D721Med (cell line): ENCODE measurements around the gene FSD2.

Experiments used
- DNase-seq: peaks from one replicate; pipeline ENCODE4 v3.0.0; 2011; ENCODE audit warnings: low spot score; ENCODE audit not compliant: insufficient read length
- FAIRE-seq: peaks from 2 replicates; lab custom pipeline; 2011; peaks lifted over from hg19 to GRCh38; lab: Jason Lieb, UNC
- TF ChIP-seq, protein P1 (sequence below): IDR thresholded peaks from 2 replicates; pipeline ENCODE4 v1.5.1; 2012; ENCODE audit warnings: mild to moderate bottlenecking, control low read depth; ENCODE audit not compliant: insufficient read depth; ENCODE audit errors: missing control alignments

The FSD2 gene

DNA sequence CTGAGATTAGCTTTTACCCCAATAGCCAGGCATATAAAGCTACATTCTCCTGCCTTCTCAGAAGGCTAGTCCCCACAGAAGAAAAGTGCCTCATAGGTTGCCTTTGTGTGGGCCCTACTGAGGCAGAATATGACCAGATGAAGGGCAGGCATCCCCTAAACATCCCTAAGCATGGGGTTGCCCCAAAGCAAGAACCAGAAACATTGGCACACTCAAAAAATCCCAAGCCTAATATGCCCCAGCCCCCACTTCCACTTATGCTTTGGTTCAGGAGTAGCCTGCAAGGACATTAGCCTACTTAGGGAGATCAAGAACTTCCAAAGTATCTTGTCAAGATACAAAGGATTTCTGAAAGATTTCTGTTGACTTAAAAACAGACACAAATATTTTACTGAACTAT is 33.3 kb upstream of the FSD2 start:
- DNase-seq (no peak), FAIRE-seq (no peak)
- TF ChIP-seq, protein P1, sequence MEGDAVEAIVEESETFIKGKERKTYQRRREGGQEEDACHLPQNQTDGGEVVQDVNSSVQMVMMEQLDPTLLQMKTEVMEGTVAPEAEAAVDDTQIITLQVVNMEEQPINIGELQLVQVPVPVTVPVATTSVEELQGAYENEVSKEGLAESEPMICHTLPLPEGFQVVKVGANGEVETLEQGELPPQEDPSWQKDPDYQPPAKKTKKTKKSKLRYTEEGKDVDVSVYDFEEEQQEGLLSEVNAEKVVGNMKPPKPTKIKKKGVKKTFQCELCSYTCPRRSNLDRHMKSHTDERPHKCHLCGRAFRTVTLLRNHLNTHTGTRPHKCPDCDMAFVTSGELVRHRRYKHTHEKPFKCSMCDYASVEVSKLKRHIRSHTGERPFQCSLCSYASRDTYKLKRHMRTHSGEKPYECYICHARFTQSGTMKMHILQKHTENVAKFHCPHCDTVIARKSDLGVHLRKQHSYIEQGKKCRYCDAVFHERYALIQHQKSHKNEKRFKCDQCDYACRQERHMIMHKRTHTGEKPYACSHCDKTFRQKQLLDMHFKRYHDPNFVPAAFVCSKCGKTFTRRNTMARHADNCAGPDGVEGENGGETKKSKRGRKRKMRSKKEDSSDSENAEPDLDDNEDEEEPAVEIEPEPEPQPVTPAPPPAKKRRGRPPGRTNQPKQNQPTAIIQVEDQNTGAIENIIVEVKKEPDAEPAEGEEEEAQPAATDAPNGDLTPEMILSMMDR = no peak

DNA sequence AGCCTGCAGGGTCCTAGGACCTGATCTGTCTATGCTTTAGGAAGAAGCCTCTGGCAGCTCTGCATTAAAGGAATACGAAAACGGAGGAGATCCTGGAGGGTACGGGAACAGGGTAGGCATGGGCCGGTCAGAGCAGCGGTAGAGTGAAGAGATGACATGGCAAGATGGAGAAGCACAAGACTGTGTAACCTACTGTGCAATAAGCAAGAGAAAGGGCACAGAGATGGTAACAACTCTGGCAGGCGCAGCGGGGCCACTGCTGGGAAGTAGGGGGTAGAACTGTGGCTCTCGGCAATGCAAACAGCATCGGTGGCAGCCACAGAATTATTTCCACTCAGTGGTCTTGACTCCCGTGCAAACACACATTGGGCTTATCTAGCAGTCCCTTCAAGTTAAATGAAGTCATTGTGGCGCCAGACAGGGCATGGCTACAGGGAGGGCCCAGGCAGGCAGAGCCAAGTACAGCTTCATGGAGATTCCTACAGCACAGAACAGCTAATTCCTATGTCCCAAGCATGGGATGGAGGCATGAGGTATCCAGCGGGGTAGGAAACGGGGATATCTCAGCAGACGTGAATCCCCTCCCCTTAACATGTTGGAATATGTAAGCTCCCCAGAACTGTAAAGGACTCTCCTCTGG is 32.3 kb upstream of the FSD2 start:
- DNase-seq (no peak), FAIRE-seq (no peak)
- TF ChIP-seq, protein P1 = no peak

DNA sequence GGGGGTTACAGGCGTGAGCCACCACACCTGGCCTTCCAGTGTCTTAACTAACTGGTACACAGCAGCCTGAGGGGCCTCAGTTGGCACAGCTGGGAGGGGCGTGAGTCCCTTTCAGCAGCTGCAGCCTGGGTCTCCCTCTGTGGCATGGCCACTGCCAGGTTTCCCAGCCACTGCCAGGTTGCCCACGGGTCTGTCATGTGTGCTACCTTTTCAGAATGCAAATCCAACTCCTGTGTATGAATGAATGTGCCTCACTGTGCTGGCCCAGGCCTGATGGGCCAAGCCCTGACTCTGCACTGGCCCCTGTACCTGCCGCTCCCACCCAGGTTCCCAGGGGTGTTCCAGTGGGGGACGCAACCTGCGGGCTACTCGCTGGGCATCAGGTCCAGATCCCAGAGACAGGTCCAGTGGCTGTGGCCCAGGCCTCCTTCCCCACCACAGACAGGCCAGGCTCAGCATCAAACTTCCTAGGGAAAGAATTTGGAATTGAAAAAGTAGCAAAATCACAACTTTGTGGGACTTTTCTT is 29.6 kb upstream of the FSD2 start:
- DNase-seq = no peak
- TF ChIP-seq, protein P1 = no peak
- no peak for FAIRE-seq

DNA sequence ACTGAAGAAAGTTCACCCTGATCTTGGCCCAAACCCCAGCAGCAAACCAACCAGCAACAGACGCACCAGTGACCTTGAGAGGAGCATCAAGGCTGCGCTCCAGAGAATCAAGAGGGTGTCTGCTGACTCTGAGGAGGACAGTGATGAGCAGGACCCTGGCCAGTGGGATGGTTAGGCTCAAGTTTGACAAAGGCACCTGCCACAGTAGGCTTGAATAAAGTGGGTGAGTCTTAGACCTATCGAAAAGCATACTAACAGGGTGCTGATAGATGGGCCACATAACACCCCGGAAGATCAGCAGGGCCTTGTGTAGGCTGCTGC is 27.5 kb upstream of the FSD2 start:
- TF ChIP-seq, protein P1 = no peak
- no peak for FAIRE-seq
- no peak for DNase-seq

DNA sequence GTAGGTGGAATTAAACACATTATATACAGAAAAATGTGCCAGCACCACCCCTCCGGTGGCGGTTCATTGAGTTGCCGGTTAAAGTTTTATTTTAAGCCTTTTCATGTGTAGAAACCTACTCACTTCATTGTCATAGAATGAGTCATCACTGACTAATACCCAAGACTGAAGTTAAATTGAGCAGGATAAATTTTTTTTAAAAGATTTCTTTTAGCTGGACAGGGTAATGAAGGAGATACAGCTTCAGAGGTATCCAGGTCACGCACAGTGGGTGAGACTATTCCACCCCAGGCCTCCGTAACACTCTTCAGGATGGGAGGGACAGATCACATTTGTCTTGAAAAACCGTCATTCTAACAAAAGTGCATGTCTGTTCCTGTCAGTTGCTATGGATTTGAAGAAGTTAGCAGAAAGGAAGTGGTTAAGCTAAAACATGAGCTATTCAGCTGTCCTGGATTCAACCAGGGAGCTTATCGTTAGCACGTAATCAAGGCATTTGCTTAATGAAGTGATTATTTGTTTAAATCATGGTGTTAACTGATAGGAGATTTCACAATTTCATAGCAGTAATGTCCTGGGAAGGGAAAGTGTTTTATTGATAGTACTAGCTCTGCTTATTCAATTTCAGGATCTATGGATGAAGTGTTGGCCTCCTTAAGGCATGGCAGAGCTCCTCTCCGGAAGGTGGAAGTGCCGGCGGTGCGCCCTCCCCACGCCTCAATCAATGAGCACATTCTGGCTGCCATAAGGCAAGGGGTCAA is 26.9 kb upstream of the FSD2 start:
- FAIRE-seq (no peak), DNase-seq (no peak)
- TF ChIP-seq, protein P1 = no peak

DNA sequence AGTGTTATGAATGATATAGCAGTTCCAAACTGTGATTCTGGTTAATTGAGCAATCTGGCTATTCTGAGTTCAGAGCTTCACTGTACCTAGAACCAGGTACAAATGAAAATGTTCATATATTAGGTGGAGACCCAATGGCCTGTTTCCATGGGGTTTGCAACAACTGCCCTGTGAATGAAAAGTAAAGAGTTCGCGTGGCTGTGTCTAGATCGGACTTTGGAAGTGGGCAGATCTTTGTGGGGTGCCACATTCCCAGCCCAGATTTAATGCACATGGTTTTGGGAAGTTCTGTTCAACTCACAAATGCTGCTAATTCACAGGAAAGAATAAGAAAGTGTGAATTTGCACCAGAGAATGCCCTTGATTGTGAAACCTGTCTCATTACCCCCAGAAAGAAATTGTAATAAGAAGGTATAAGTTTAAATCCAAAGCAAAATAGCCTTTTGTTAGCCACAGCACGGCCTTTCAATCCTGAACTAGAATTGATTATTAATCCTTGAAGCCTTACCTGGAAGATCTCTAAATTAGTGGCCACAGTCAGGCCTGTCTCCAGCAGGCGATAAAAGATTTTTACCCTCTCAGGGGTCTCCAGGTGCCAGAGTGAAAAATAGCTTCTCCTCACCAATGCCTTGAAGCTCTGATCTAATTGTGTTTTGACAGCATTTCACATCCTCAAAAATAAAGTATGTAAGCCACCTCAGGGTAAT is 26.2 kb upstream of the FSD2 start:
- DNase-seq = no peak
- FAIRE-seq = no peak
- TF ChIP-seq, protein P1 = no peak
